HuH-7.5 (cell line): ENCODE data around the gene GNL3.
A peak's percentile ranks its signal among the peaks of the same experiment; 100 is the strongest.

ENCODE experiments used
- DNase-seq: peaks from one replicate; pipeline ENCODE4 v3.0.0; 2011; ENCODE audit warnings: low spot score

GNL3 gene

DNA sequence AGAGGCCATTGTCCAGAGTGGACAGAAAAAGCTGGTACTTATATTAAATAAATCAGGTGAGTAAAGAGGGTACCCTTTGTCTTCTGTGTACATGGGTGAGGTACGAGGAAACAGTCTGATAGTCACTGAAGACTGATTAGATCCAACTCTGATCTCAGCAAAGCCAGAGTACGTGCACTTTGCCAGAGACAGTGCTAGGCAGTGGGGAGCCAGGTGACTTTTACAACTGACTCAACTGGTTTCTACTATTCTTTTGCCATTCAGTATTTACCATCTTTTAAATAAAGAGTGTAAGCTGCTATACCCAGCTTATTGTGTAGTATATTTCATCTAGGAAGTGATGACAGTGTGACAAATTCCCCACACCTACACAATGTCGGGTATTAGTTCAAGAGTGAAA is 3.3 kb downstream of the GNL3 start:
- DNase-seq, result no peak

DNA sequence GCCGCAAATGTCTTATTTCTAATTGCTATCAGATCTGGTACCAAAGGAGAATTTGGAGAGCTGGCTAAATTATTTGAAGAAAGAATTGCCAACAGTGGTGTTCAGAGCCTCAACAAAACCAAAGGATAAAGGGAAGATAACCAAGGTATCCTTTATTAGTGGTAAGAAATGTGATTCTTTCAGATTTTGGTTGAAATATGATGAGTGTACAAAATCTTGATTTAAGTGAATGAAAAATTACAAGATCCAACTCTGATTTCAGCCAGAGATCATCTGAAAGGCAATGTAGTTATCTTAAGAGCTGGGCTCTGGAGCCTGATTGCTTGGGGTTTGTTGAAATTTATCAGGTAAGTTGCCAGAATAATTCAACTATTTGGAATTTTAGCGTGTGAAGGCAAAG is 4.7 kb downstream of the GNL3 start:
- DNase-seq, result no peak

DNA sequence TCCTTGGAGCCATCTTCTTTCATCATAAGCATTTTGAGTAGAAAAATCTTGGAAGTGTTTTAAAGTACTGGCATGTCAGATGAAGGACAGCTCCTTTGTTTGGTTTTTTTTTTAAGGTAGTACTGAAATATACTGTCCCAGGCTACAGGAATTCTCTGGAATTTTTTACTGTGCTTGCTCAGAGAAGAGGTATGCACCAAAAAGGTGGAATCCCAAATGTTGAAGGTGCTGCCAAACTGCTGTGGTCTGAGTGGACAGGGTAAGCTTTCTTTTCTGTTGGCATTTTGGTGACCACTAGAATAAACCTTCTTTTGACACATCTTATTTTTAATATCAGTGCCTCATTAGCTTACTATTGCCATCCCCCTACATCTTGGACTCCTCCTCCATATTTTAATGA is 7.2 kb downstream of the GNL3 start:
- DNase-seq, result no peak

DNA sequence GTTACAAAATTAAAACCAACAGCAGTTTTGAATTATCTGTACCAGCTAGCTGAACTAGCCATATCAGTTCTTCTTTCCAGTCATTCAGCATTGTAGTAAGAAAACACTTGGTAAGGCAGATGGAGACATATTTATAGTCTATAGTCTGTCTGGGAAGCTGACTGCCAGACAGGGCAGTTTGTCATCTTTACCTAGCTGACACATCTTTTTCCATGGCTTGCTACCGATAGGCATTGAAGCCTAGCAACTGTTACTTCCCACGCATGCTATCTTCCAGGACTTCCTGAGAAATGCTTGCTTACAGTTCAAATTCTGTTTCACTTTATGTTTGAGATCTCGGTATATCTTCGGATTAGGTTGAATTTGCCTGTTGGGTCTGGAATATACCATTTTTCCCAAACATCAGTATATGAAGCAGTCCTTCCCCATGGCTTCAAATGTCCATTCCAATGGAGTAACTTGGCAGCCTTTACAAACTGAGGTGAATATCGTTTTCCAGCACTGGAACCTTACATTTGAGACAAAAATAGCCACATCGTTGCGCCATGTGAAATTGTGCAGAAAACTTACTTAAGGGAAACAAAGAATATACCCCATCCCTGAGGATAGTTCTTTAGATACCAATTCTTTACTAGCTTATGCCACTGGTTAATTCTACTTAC is 8.8 kb downstream of the GNL3 start:
- DNase-seq, result no peak

DNA sequence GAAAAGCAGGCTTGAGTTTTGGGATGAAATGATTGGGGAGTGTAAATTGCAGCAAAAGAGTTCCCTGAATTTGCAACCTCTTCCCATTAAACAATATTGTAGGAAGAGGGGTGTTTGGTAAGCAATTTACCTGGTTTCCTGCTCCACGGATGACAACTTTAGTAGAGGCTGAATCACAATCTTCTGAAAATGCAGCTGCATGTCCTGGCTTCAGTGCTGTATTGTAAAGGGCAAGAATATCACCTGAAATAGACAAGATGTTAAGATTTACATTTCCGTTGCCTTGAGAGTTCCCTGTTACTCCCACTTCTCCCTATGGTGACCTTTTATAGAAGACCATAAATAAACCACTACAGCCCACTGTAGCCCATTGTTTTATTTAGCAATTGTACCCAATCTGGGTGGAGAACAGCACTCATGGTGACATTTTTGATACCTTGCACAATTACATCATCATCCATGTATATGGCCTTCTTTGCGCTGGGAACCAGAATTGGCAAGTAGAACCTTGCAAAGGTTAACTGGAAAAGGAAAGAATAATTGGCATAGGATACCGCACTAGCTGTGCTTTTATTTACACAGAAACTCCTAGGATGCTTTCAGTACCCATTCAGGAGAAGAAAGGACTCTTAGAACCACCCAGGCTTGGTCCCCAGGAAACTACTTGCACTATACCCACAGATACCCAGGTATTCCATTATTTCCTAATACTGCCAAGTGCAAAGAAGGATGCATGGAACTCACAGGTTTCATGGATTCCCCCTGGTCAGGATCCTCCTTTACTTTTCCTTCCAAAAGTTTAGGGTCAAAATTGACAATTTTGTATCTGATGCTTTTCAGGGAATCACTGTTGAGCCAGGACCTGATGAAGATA is 10.2 kb downstream of the GNL3 start:
- no peak for DNase-seq

DNA sequence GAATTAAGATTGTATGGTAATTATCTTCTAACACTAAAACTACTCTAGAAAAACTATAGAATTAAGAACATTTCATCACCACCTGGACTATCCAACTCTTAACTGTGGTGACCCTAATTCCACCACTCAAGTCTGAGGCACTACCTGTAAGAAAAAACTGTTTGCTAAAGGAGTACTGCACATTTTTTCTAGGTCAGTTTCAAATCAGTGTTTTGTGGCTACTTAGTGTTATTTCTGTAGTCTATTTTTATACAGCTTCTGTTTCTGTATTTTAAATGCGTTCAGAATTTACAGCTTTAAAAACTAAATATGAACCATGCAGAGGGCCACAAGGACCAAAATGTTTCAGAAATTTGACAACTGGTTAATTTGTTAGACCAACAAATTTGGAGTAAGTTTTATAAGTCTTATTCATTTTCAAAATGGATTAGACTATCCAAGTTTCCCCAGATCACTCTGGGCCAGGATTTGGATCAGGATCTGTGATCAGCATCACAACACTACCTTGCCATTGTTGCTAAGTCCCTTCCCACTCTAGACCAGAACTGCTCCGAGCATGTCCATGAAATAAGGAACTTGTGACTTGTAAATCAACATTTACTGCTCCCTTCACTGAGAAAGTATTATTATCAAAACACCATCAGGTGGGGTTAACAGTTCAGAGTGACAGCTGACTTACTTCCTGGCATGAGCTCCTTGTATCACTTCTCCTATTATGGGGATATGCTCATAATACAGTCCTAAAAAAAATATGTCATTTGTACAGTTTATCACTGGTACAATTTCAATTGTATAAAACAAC is 11.2 kb downstream of the GNL3 start:
- no peak for DNase-seq

DNA sequence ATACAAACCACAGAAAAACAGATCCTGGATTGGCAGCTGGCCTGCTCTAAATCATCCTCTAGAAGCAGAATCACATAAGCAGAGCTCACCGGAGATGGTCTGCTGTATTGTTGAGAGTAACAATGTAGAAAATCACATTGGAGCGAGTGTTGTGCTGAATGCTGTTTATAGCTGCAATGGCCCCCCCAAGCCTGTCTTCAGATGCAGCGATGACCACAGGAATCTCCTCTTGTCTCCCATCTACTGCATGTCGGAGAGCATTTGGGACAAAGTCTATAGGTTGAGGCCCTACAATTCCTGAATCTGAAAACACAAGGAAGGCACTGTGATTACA is 11.8 kb downstream of the GNL3 start:
- no peak for DNase-seq

DNA sequence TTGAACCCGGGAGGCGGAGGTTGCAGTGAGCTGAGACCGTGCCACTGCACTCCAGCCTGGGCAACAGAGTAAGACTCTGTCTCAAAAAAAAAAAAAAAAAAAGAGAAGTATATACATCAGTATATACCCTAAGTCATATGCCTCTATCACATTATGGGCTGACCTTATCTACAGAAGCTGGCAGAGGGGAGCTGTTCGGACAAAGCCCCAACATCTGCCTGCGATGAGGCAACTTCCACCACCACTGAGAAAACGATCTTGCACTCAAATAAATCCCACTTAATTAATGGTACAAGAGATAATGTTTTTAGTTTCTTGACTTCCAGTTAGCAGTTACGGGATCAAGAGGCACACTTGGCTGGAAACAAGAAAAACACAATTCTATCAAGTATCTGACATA is 17.5 kb downstream of the GNL3 start:
- DNase-seq, result no peak

DNA sequence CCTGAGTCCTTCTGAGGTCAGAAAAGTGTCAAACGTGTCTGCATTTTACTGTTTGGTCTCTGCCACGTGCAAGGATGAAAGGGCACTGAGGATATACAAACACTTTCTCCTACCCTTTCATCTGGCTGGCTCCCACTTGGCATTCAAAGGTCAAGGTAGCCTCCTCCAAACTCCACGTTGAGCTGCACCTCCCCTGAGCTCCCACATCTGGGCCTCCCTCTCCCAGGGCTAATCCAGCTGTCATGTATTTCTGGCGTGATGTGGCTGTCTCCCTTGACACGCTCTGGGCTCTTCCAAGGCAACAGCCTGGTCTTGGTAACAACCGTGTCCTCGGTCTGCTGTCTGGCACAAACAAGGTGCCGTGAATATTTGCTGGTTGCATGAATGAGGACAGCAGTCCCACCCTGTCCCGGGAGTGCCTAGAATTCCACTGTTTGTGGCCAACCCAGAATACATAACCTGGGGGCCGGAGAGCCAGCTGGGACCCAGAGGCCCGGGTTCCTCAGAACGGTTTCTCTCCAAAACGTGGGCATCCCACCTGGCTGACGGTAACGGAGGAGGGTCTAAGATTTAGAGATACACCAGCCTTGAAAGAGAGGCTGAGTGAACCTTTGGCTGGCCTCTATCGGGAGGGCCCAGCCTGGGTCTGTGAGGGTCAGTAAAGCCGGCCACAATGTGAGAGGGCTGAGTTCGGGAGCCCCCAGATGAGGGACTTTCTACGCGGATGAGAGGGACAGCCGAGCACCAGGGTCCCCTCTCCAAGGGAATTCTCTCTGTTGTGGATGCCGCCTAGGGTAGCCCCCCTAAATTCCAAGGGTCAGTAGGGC is 19.0 kb downstream of the GNL3 start:
- DNase-seq, result peak; percentile 14

DNA sequence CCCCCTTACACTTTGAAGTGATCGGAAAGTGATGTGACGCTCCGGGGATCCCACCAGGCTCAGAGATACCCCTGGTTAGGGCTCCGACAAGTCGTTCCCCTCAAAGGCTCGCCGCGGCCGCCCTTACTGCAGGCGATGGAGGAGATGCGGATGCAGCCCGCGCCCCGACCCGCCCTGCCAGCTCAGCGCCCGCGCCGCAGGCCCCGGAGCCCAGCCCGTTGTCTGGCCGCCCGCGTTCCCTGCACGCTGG is 19.5 kb downstream of the GNL3 start:
- DNase-seq, result no peak

DNA sequence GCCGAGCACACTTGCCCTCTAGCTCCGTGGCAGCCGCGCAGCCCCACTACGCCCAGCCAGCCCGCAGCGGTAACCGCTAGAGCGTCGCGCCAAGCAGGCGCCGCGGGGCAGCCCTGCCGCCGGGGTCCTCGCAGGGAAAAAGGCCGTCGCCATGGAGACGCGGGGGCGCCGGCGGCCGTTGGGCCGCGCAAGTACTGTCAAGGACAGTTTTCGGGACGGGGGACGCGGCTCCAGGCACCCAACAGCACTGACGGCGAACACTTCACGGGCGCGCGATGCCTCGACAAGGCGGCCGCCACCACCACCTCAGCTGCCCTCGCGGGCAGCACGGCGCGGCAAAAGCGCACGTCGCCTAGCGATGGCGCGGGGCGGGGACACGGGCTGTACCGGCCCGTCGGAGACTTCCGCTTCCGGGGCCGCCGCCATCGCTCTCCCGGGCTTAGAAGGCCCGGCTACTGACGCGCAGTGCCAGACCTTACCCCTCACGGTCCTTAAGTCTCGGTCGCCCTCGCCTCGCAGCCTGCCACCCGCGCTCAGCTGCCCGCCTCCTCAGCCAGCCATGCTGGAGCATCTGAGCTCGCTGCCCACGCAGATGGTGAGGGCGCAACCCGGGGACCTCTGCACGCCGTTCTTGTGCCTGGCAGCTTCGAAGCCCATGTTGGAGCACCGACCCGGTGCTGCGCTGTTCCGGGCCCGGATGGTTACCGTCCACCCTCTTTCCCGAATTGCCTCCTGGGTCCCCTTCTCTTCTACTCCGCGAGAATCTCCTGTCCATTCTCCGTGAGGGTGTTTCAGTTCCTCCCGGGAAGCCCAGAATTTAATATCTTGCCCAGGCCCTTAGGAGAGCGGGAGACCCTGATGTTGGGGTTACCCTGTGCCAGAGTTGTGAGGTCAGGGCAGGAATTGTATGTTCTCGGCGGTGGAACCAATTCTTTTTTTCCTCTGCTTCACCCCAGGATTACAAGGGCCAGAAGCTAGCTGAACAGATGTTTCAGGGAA is 20.2 kb downstream of the GNL3 start, which contains the start of the genes GLT8D1 and SPCS1:
GLT8D1 (minus strand) TSS at position 104 of the 999 bp plus-strand sequence. CDS start 5,331 bp downstream, outside the sequence.
SPCS1 (plus strand) TSS at position 419 of the 999 bp plus-strand sequence; CDS start at position 560, 141 bp downstream.
- DNase-seq, result peak; percentile 66

DNA sequence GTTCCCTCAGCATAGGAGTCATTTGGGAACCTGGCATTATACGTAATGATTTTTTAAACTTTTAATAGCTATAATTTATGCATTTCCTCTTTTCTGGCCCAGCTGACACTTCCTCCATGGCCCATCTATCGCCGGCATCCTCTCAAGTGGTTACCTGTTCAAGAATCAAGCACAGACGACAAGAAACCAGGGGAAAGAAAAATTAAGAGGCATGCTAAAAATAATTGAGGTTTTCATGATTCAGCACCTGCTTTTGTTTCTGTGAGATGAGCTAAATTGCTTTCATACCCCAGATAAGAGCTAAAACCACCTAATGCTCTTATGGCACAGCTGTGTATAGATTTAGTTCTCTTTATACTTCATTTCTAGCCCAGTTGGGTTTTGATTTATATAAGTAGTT is 21.8 kb downstream of the GNL3 start:
- DNase-seq, result no peak

DNA sequence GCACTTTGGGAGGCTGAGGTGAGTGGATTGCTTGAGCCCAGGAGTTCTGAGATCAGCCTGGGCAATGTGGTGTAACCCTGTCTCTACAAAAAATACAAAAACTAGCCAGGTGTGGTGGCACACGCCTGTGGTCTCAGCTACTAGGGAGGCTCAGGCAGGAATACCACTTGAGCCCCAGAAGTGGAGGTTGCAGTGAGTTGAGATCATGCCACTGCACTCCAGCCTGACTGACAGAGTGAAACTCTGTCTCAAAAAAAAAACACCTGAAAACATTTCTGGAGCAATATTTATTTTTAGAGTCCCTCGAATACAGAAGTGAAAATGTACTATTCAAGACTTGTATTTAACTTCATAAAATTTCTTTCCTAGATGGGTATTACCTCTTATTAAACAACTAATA is 24.7 kb downstream of the GNL3 start:
- DNase-seq, result no peak

DNA sequence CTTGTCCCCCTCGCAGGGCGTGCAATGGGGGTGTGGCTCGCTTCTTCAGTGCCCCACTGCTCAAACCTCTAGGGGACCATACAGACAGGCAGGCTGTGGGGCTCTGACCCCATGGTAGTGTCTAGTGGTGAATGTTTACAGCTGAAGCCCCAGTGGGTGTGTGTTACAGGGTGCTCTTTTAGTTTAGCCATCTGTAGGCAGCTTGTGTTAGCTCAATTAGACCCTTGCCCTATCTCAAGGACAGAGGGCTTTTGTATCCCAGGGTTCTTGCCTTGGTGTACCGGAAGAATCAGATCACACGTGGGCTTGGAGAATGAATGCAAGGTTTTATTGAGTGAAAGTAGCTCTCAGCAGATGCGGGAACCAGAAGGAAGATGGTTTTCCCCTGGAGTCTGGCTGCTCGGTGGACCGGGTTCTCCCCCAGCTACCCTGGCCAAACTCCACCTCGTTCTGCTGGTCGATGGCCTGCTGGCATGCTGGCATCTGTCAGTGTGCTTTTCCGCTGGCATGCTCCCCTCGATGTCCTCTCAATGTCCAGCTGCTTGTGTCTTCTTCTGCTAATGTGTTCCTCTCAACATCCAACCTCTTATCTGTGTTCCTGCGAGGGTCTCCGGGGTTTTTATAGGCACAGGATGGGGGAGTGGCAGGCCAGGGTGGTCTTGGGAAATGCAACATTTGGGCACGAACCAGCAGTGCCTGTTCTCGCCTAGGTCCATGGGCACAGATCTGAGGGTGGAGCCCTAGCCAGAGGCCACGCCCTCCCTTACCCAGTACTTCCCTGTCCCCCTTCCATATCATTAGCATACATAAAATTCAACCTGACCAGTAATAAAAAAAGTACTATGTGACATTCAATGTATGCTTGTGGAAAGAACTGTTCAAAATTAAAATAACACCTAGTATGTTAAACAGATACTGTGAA is 26.7 kb downstream of the GNL3 start:
- no peak for DNase-seq

DNA sequence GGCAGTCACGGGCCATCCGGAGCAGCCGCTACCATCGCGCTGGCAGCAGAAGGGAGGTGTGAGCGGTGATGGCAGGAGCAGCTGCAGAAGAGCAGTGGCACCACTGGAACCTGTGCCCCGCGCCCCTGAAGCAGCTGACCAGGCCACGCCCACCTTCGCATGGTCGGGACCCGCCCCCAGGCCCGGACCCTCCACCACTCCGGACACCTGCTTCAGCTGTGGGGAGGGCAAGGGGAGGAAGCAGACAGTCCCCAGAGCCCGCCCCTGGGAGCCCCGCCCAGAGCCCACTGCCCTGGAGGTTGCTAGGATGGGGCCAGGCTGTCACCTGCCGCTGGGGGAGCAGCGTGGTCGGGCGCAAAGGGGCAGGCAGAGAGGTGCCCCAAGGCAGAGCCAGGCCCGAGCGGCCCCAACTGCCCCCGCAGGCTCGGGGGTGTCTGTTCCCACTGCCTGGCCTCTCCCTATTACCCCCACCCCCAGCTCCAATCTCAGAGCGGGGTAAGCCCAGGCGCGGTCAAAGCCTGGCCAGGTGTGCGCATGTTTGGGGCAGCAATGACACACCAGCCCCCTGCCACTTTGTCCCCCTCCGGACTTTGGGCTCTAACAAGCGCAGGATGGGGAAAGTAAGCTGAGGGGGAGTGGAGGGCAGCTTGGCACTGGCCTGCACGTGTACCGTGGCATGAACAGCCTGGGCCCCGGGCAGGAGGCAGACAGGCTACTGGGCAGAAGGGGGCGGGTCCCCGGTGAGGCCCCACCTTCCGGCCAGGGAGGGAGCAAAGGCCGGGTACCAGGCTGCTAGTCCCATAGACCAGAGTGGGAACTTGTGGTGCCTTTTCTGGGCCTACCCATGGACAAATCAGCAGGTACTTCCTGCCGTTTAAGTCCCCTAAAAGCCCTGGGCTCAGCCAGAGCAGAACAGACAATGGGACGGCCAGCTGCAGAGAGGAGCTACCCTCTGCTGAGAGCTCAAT is 28.8 kb downstream of the GNL3 start:
- DNase-seq, result no peak

DNA sequence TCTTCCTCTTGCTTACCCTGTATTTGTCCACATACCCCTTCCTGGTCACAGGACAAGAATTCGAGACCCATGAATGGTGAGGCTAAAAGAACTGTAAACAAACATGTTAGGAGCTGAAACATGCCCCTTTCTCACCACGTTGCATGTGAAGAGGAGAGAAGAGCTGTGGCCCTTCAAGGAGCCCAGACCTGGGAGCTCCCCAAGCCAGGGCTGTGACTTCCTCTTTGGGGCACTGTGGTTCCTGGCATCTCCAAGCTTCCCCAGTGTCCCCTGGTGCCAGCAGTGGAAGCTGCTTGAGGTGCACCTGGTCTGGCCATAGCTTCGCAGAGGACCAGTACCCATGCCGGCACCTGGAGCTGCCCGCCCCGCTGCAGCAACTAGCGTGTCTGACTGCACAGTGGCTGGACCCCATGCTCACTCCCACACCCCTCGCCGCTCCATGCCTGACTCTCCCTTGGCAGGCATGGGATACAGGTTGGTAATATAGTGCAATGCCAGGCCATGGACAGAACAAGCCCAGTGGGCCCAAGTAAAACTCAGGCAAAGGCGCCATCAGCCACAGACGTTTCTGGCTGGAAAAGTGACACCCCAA is 30.0 kb downstream of the GNL3 start:
- DNase-seq, result no peak

DNA sequence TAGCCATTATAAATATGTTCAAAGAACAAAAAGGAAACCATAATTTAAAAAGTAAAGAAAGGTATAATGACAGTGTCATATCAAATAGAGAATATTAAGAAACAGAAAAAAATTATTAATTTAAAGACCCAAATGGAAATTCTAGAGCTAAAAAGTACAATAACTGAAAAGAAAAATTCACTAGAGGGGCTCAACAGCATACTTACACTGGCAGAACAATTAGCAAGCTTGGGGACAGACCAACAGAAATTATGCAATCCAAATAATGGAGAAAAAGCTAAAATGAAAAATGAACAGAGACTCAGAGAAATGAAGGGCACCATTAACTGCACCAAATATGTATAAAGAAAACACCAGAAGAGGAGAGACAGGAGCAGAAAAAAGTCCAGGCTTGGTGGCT is 33.8 kb downstream of the GNL3 start:
- no peak for DNase-seq
